ENCODE data around the gene RGN. TPM values are rescaled to one million over a fixed set of nuclear protein-coding genes. Genes with fewer than 3 reads are reported as not detected.
"Not testable (repeated sequence)": the region's sequence is repeated elsewhere in the genome, so short reads cannot be mapped to it uniquely, and the experiment has no call there.

The RGN gene
- total RNA-seq, 6 experiments from 2014 or later: 44.6 to 292 (median 130) TPM

GRCh38 chrX:47101206-47101605, 23.0 kb downstream of the RGN start:
- Histone ChIP-seq H3K36me3 (peaks cover 0 to 33% (median 14%) of the 10 kb centered on the region in 4 donors), H3K4me1 (no peaks in the 10 kb centered on the region), H3K4me3 (no peak overlapping the region), H3K27ac (no peak overlapping the region), H3K9me3 (no peaks in the 10 kb centered on the region), H3K27me3 (no peaks in the 10 kb centered on the region)
- WGBS (ENCODE audit: insufficient coverage, low coverage, low lambda C conversion rate, missing lambda C conversion rate): 82% methylated on average over 3 of the region's 4 CpGs
- intact Hi-C loops (cut with DNase I): no loop called here
- DNase-seq: no peak
- ATAC-seq: no peak
- TF ChIP-seq POLR2A (IDR thresholded peaks at IDR 0.05) (no peak), CTCF (IDR thresholded peaks at IDR 0.05) (no peak)

GRCh38 chrX:47110936-47111615, 32.8 kb downstream of the RGN start:
- H3K27ac ChIP-seq; H3K27me3 ChIP-seq; H3K4me3 ChIP-seq; intact Hi-C loops (cut with DNase I); H3K36me3 ChIP-seq; ATAC-seq; H3K9me3 ChIP-seq; H3K4me1 ChIP-seq; DNase-seq: not testable (repeated sequence)
- 100% methylated on average over 1 of the region's 40 CpGs for WGBS (ENCODE audit: insufficient coverage, low coverage, low lambda C conversion rate, missing lambda C conversion rate)

GRCh38 chrX:47112316-47112954, 34.2 kb downstream of the RGN start:
- intact Hi-C loops (cut with DNase I): no loop called here
- H3K9me3 ChIP-seq: no peaks in the 10 kb centered on the region
- TF ChIP-seq POLR2A (IDR thresholded peaks at IDR 0.05) (no peak), CTCF (IDR thresholded peaks at IDR 0.05) (peak in 1 of 4 donors; percentile 6)
- peak in 2 of 3 donors; percentile 28 to 49 for DNase-seq
- no peak overlapping the region for H3K4me3 ChIP-seq
- no peaks in the 10 kb centered on the region for H3K36me3 ChIP-seq
- WGBS (ENCODE audit: insufficient coverage, low coverage, low lambda C conversion rate, missing lambda C conversion rate): 82% methylated on average over 6 of the region's 9 CpGs
- H3K4me1 ChIP-seq: no peaks in the 10 kb centered on the region
- ATAC-seq: peak; percentile 59 to 86 (median 75)
- H3K27ac ChIP-seq: no peak overlapping the region
- H3K27me3 ChIP-seq: no peaks in the 10 kb centered on the region

GRCh38 chrX:47116551-47117110, 38.4 kb downstream of the RGN start:
- H3K4me1 ChIP-seq; H3K27ac ChIP-seq; H3K27me3 ChIP-seq; DNase-seq; H3K36me3 ChIP-seq; H3K4me3 ChIP-seq; ATAC-seq; intact Hi-C loops (cut with DNase I); H3K9me3 ChIP-seq: not testable (repeated sequence)
- WGBS (ENCODE audit: insufficient coverage, low coverage, low lambda C conversion rate, missing lambda C conversion rate): 89% methylated on average over 7 of the region's 7 CpGs

GRCh38 chrX:47124466-47124865, 46.2 kb downstream of the RGN start:
- 72% methylated on average over 2 of the region's 3 CpGs for WGBS (ENCODE audit: insufficient coverage, low coverage, low lambda C conversion rate, missing lambda C conversion rate)
- intact Hi-C loops (cut with DNase I): not testable (repeated sequence)

More at GRCh38 chrX:47124466-47124865, 46.2 kb downstream of the RGN start:
- not testable (repeated sequence) for H3K36me3 ChIP-seq, H3K9me3 ChIP-seq, H3K27me3 ChIP-seq, ATAC-seq, DNase-seq, H3K4me3 ChIP-seq, H3K27ac ChIP-seq, H3K4me1 ChIP-seq
